Cerebellar nuclear complex (tissue), 1 donor: Measurements from ENCODE around the gene ANAPC13.
A peak's percentile ranks its signal among the peaks of the same experiment; 100 is the strongest.

Source experiments
- DNase-seq, 2 experiments: peaks; one replicate each; lab custom pipeline; 2025; lab: John Stamatoyannopoulos, UW

ANAPC13 gene

DNA sequence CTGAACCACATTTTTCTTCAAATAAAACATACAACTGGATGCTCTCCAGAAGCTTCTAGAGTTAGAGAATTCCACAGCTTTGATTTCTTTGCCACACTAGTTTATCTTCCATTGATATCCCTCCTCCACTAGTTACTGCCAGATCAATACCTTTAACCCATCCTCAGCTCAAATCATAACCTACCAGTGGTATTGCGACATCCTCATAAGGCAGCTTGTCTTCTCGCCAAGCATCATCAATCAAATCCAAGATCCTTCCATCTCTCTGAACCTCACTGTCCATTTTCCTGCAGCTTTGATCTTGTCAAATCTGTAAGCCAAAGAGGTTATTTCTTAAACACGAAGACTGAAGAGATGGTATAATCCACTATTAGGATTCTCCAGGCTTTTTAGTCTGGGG lies 3.2 kb downstream of the ANAPC13 start:
- DNase-seq = no peak

DNA sequence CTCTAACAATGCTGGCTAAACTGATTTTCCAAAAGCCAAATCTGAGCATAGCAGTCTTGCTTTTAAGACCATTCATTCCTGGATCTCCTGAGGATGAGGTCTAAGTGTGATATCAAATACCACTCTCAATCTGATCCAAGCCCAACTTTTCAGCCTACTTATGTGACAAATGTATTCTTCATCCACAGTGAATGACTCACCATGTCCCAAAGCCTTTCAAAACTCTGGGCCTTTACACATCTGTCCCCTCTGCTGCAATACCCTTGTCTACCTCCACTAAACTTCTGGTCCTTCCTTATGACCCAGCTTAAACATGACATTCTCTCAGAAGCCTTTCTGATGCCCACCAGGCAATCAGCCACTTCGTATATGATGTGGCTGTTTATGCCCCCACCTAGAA lies 4.6 kb downstream of the ANAPC13 start:
- DNase-seq = no peak

DNA sequence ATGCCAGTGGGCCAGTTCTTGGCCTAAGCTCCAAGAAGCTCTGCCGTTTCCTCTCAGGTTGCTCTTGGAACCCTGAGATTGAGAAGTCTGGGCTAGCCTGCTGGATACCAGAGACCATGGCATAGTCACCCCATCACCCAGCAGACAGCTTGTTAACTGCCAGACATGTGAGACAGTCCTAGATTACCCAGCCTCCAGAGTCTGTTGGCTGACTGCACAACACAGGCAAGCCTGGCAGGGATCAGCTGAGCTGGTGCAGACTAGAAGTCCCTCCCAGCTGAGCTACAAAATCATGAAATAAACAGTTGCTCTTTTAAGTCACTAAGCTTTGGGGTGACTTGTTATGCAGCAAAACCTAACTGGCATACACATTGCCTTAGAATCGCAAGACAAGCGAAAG lies 5.2 kb downstream of the ANAPC13 start:
- DNase-seq = no peak

DNA sequence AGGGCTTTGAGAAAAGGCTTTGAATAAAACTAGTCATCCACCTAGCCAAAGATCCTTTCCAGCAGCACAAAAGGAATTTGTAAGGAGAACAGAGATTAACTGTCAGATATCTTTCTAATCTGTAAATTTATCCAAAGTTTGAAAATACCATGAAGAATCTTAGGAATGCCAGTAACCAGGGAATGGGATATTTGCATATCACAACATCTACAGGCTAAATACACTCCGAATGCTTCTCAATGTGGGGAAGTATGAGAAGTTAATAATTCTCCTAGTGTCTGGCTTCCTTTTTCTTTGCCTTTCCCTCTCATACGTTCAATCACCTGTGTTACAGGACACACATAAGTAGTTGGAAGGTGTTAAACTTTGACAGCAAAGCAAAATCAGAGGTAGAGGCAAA lies 7.8 kb downstream of the ANAPC13 start:
- no peak for DNase-seq

DNA sequence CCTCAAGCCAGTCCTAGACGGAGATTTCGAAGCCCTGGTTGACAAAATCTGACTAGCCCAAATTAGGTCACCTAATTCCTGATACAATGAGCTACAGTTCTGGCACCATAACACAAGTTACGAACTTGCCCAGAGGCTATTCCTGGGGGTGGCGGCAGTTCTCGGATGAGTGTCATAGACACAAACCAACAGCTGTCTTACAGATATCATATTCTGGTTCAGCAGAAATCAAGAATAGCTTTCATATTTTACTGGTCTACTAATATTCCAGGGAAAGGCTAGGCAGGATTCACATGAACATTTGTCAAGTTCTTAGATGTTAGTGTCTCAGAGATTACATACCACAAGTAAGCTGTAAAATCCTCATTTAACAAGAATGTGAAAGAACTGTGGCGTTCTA lies 8.8 kb downstream of the ANAPC13 start:
- no peak for DNase-seq

DNA sequence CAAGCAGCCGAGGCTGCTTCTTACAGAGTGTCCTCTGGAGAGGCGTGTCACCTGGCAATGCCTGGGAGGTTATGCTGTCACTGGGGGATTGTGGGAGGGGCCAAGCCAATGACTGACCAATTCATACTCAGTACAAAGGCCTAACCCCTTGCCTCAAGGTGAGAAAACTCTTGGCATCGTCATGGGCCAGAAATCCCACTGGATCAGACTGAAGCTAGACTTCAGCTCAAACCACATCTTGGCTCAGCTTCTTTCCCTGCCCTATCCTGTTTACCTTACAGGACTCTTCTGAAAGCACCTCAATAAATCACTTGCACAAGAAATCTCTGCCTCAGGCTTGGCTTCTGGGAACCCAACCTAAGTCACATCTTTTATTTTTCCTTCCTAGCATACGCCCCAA lies 9.5 kb downstream of the ANAPC13 start:
- no peak for DNase-seq

DNA sequence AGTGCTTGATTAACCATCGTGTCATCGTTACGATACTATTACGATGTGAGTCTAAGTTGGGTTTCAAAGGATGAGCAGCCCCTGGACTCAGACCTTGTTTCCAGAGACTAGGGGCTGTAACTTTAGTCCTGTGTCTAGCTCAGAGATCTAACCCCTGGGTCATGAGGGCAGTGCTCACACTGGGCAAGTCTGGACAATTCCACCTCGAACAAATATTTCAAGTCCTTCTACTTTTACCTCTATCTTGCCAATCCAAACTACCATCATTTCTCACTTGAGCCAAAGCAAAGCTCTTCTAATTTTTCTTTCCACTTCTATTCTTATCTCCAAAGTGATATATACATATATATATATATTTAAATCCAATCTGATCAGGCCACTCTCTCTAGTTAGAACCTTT lies 10.8 kb downstream of the ANAPC13 start:
- DNase-seq = no peak

DNA sequence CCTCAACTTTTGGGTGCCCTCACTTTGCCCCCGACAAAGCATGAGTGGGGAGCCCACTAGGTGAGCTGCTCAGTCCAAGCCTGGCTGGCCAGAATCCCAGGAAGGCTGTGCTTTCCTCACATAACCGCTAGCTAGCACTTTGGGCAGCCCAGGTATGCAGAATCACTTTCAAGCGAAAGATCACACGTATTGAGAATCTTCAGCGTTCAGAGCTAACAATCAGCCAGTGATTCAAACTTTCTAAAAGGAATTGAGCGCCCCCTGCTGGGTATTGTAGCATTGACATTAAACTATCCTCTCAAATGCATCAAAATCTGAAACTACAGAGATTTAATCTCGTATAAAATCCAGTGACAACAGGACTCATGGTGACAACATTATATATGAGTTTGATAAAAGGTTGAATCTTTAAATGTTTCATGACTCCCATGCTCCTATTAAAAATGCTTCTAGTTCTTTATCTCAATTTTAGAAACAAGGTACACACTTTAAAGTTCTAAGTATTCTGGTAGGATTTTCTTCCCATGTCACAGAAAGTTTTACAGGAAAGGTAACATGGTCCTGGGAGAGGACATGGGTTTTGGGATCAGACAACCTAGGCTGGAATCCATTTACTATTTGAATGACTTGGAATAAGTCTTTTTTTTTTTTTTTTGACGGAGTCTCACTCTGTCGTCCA lies 11.8 kb downstream of the ANAPC13 start:
- peak in 1 of 2 experiments; percentile 21 for DNase-seq

DNA sequence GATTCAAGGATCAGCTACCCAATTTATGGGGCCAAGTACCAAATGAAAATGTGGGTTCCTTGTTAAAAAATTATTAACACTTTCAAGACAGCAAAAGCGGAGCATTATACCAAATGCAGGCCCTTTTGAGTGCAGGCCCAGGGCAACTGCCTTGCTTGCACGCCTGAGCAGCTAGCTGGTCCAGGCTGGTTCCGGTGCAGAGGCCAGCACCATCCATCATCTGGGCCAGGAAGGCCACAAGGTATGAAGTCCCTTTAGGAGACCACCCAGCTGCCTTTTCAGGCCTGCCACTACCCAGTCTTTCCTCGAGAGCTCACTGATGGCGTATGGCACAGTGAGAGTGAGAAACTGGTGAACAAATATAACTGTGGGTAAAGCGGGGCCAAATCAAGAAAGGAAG lies 13.0 kb downstream of the ANAPC13 start:
- DNase-seq = no peak

DNA sequence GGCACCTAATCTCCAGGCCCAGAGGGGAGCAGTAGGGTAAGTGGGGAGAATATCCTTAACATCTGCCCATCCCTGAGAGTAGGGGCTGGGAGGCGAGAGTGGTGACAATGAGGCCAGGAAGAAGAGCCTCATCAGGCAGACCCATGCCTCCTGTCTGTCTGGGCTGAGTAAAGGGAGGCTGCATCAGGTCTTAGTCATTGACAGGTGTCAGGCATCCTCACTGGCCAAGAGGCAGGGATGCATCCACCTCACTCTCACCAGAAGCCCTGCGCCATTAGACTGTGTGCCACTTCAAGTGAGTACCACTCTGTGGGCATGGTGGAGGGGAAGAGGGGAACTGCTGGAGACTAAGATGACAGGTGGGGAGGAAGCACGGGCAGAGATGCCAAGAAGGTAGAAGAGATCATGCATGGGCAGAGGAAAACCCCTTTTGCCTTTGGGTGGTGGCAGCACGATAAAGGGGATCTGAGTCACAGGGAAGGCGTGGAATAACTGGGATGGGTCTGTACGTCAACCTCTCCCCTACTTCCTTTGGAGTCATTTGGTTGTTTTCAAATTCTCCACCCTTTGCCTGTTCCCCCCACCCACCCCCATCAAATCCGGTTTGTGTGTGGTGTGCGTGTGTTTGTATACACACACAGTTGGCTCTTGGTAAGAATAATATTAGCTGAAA lies 14.1 kb downstream of the ANAPC13 start:
- no peak for DNase-seq

DNA sequence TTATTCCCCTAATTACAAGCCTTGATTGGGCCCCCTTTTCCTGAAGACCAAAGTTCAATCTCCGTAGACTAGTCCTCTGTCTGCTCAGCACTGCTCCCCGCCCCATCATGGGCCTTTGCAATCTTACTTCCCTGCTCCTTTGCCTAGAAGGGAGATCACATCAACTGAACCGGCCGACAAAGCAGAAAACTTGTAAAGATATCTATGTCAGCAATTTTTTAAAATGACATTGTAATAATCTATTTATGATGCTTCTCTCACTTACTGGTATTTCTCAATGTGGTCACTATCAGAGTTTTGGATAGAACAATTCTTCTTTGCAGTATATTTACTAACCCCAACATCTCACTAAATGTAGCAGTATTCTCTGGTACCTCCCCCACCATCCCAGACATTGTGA lies 17.3 kb downstream of the ANAPC13 start:
- no peak for DNase-seq

DNA sequence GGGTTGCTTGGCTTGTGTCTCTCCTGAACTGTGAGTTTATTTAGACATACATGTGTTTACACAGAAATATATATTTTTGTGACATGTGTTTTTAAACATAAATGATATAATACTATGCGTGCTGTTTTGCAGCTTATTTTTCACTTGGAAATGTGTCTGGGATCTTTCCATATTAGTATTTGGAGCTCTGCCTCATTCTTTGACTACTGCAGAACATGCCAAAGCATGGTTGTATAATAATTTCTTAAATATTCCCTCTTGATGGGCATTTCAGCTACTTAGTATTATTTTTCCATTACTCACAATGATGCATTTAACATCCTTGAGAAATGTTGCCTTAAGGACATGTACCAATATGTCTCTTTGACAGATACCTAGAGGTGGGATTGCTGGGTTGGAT lies 19.5 kb downstream of the ANAPC13 start:
- no peak for DNase-seq

DNA sequence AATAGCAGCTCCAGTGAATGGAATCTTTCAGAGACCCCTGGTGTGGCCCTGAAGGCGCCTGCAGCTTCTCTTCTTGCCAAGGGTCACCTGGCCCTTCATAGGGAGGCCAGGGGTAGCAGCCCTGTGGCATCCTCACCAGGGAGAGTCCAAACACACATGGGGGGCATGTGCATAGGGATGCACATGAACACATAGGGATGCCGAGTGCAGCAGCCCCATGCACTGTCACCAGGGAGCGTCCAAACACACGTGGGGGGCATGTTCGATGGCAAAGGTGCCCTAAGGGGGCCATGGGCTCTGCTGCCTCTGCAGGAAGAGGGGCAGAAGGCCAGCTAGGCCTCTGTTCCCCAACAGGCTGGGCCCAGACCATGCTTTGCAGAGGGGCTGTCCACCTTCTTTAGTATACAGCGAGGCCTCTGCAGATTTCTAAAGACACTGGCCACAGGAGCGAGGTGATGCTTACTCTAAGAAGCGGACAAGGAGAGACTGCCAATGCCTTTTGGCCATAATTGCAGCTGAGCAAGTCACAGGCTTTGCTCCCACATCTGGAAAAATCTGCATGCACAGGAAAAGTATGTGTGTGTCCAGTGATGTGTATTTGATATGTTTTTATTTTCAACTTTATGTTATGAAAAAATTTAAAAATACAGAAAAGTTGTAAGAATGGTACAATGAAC lies 21.0 kb downstream of the ANAPC13 start:
- no peak for DNase-seq

DNA sequence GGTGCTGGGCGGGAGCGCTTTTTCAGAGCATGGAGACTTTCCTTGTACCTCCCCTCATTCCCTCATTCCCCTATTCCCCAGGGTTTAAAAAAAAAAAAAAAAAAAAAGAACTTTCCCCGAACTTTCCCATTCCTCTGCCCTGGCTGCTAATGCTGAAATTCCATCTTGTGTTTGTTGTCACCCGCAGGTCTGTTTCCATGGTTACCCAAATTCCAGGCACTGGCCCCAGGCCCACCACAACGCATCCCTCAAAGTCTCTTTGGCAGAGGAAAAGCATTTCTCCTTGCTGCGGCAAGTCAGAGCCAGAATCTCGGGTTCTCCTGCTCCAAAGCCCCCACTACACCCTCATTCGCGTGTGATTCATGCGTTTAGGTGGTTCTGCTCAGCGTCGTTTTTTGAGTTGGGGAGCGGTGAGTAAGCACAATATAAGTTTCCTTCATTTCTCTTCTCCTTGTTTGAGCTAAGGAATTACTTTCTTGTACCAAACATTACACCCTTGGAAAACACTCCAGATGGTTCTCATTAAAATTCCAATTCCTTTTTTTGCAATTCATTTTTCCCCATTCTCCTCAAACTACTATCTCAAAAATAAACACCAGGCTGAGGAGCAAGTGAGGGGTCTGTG lies 21.6 kb downstream of the ANAPC13 start:
- DNase-seq = no peak

DNA sequence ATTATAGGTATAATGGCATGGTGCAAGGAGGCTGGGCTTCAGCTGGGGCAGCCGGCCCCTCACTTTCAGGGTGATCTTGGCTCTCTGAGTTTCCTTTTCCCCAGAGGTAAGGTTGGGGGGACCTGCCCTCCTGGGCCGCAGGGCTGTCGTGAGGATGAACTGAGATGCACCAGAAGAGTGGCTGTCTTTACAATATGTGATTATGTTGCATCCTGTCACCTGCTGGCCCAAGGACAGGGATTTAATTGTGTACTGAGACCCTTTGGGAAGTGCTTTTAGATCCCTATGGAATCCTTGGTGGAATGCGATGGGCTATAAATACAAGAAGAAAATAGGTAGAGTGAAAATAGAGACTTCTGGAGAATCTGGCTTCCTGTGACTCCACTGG lies 22.1 kb downstream of the ANAPC13 start:
- DNase-seq = no peak

DNA sequence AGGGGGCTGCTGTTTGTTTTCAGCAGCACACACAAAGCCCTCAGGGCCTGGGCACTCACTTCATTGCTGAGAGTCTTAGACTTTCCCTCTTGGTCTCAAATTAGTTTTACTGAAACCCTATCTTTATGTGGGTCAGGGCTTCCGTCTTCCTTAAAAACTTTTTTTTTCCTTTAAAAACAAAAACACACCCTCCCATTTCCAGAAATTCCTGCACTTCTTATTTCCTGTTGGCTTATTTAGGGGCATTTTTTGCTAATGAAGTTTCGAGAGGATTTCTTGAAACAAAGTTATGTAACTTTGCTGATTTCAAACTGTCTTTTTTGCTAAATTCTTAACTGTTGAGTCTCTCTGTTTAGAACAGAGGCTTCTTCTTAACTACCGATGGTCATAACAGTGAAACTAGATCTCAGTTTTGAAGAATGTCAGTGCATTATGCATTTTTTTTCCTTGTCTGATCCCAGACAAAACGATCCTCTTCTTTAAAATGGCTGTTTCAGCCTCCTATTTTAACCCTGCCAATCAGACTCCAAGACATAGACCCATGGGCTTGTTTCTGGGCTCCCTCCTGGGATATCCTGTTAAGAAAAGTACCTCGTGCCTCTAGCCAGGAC lies 23.3 kb downstream of the ANAPC13 start:
- no peak for DNase-seq

DNA sequence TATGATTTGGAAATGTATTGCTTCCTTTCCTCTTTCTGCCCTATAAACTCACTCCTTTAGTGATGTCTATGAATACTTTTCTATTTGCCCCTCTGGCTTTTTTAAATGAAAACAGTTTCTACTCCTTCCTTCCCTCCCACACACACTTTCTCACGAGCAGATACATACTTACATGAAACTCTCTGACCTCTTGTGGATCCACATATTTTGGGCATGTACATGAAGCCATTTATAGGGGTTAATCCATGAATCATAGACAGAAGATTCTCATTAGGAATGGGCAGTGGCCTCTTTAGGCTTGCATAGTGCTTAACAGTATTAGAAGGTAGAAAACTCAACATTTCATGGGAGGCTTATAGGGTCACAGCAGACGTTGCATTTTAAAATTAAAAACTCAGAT lies 24.8 kb downstream of the ANAPC13 start:
- DNase-seq = no peak

DNA sequence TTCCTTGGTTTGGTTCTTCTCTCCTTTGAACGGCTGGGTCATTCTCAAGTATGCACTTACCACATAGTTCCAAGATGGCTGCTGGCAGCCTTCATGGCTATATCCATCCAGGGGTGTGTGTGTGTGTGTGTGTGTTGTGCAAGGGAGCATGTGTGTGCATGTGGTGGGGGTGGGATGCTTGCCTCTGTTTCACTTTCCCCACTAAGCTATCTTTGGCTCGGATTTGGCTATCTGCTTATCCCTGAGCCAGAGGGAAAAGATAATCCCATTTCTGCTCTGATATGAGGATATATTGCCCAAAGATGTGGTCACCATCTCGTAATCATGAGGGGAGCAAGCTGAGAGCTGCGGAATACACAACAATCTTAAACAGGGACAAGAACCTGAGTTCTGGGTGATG lies 26.2 kb downstream of the ANAPC13 start:
- no peak for DNase-seq

DNA sequence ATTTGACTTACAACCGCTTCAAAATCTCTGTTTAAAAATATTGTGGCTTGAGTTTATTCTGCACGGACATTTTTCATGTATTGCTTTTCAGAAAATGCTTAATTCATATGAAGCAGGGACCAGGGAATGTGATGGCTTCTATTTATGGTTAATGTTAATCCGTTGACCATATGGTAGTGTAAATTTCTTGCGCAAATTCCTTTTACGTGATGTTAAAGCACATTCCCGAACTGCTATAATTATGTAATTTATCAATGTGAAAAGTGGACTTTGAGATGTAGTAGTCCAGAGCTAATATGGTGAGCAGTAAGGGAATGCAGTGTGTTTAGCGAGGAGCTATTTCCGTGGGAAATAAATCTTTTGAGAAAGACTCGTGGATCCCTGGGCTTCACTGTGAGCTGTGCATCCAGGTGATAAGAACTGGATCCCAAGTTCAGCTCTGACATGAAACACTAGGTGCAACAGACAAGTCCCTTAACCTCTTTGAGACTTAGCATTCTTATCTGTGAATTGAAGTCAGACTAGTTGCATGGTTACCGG lies 27.3 kb downstream of the ANAPC13 start:
- DNase-seq = no peak

DNA sequence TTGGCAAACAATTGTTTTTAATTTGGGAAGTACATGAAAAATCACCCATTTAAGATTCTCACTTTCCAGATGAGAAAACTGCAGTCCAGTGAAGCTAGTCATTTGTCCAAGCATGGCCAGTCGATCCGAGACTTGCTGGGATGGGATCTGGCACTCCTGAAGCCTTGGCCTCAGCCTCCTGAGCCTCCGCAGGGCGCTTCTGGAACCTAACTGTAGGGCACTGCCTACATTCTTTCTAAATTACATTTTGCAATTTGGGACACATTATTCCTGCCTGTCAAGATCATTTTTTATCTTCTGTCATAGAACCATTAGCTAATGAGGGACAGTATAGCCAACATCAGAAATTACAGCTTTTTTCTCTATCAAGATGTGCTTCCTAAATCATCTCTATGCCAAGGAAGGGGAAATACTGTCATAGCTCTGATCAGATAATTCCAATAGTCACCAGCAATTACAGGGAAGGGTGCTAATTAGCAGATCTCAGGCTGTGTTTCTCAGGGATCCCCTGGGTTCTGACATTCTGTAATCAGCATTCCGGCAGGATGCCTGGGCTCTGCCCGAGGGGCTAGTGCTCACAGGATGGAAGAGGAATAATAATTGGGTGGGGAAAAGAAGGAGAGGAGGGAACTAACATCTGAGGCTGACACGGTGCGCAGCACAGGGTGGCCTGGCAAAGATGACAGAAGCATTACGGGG lies 28.3 kb downstream of the ANAPC13 start:
- DNase-seq = no peak

DNA sequence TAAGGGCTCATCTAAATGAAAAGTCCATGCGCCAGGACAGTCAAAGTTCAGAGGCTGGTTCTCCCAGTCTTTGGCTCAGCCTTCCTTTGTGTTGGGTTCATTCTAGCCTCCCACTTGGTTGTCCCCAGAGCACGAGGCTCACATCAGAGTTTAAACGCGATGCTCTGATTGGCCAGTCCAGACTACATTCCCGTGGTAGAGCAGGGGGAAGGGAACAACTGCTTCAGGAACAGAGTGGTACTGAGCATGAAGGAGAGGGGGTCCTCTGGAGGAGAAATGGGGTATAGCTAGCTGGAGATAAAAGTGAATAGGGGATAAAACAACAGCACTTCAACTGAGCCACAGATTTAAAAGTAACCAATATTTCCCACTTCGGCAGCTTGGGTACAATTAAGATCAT lies 32.2 kb downstream of the ANAPC13 start:
- DNase-seq = no peak

DNA sequence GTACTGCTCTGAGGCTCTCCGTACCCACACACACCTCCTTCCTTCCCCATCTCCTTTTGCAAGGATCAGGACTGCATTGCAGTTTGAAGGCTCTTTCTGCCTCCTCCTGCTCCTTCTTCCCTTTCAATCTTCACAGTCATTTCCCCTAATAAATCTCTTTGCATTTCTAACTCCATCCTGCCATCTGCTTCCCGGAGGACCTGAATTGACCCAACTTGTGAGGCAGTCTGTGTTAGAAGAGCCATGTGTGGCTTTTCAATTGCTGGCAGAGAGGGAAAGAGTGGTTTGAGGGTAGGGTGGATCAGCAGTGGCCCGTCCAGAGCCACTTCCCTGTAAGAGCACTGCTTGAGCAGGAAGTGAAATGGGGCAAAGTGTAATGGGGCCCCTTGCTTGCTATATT lies 35.8 kb downstream of the ANAPC13 start:
- DNase-seq = no peak
